ENCODE results near the gene TPRN.

DNA sequence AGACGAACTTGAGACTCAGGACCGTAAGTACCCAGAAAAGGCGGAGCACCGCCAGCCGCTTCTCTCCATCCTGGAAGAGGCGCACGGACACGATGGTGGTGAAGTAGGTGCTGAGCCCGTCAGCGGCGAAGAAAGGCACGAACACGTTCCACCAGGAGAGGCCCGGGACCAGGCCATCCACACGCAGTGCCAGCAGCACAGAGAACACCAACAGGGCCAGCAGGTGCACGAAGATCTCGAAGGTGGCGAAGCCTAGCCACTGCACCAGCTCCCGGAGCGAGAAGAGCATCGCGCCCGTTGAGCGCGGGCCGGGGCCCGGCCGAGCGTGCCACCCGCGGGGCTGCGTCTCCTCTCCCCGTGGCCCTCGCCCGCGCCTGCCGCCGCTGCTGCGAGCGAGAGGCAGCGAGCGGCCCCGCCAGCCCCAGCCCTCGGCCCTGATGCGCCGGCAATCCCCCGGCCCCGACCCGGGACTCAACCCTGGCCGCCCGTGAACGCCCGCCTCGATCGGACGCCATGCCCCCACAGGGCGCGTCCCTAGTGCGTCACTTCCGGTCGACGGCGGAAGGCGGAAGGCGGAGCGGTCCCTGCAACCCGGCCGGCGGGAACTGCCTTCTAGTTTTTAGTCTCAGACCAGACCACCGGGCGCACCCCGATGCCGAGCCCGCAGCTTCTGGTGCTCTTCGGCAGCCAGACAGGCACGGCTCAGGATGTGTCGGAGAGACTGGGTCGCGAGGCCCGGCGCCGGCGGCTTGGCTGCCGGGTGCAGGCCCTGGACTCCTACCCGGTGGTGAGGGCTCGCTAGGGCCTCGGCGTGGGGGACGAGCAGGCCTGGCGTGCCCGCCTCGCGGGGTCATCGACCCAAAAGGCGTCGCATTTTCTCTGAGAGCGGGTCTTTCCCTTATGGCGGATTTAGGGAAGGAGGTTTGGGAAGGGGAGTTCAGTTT, 4.9 kb upstream of the TPRN start, which contains the start of the genes NDOR1 and TMEM203:
- TF ChIP-seq, protein P1, sequence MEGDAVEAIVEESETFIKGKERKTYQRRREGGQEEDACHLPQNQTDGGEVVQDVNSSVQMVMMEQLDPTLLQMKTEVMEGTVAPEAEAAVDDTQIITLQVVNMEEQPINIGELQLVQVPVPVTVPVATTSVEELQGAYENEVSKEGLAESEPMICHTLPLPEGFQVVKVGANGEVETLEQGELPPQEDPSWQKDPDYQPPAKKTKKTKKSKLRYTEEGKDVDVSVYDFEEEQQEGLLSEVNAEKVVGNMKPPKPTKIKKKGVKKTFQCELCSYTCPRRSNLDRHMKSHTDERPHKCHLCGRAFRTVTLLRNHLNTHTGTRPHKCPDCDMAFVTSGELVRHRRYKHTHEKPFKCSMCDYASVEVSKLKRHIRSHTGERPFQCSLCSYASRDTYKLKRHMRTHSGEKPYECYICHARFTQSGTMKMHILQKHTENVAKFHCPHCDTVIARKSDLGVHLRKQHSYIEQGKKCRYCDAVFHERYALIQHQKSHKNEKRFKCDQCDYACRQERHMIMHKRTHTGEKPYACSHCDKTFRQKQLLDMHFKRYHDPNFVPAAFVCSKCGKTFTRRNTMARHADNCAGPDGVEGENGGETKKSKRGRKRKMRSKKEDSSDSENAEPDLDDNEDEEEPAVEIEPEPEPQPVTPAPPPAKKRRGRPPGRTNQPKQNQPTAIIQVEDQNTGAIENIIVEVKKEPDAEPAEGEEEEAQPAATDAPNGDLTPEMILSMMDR (IDR thresholded peaks at IDR 0.05) = no peak
- TF ChIP-seq POLR2A (IDR thresholded peaks at IDR 0.05) = peak; percentile 53 to 77 (median 66)

Measured in body of pancreas (tissue), 4 donors.